Ovary (tissue), 9 donors: Measurements from ENCODE around the gene RBM5. TPM values are rescaled to one million over a fixed set of nuclear protein-coding genes. Genes with fewer than 3 reads are reported as not detected.

ENCODE experiments used
- DNase-seq, 5 donors: peaks; one replicate each; pipeline ENCODE4 v3.0.0-alpha.2; 2019 to 2020
- H3K27ac ChIP-seq, 2 donors: fragments of 200-600 bp; one replicate each; pipeline versions ENCODE4 v1.5.1 to v1.8.0; 2019 to 2022
- H3K27me3 ChIP-seq: fragments of 200-600 bp; one replicate; pipeline ENCODE4 v1.8.0; 2022
- H3K36me3 ChIP-seq: fragments of 200-600 bp; sonication (generic); one replicate; pipeline ENCODE4 v1.5.1; 2019
- H3K4me1 ChIP-seq: one replicate; pipeline ENCODE4 v1.8.1; 2013; ENCODE audit warnings: mild to moderate bottlenecking, moderate library complexity; ENCODE audit not compliant: insufficient read depth
- H3K4me3 ChIP-seq: fragments of 200-600 bp; sonication (generic); one replicate; pipeline ENCODE4 v1.5.1; 2017
- H3K9me3 ChIP-seq, 2 donors: fragments of 200-600 bp in 1 of 2; sonication (generic) in 1 of 2; one replicate each; pipeline versions ENCODE4 v1.5.1 to v1.8.1; 2013 to 2019; ENCODE audit warnings: mild to moderate bottlenecking in 1 of 2, moderate library complexity in 1 of 2
- EP300 ChIP-seq: sonication (generic); formaldehyde crosslinking; IDR thresholded peaks from one replicate; pipeline ENCODE4 v1.6.1; 2017; ENCODE audit warnings: antibody characterized with exemption
- POLR2A ChIP-seq: fragments of 450-650 bp; IDR thresholded peaks from one replicate; pipeline ENCODE4 v1.6.1; 2017; ENCODE audit warnings: antibody characterized with exemption, mild to moderate bottlenecking, moderate library complexity
- WGBS, 3 donors: extraction: QIAGEN DNeasy Blood & Tissue Kit in 1 of 3; methylation state at CpG; one replicate each; pipeline versions ENCODE4 v1.1.5 to v1.1.7; 2013 to 2017; 5-methylcytosine and 5-hydroxymethylcytosine counted together
- intact Hi-C, 4 donors: fragments of 100-400 bp; cut with DNase I; formaldehyde crosslinking; loops; one replicate each; pipeline versions ENCODE4 v1.11.0 to v1.15.1; 2022 to 2023
- polyA plus RNA-seq, 2 donors: library from polyadenylated mRNA; stranded (reverse); fragments of 200-250 nt in 1 of 2; fragments of 350-450 nt in 1 of 2; fragmentation: Illumina TruSeq in 1 of 2; extraction: RNeasy Lipid Tissue Mini Kit (QIAGEN cat#74804) in 1 of 2; gene quantifications; one replicate each; pipeline ENCODE4 v1.2.3, GENCODE V29; 2013 to 2014
- total RNA-seq, 7 donors: library from RNA; depleted of rRNA in 2 of 7; stranded (reverse); fragments of >200 nt in 2 of 7; fragmentation: NEBNext Ultra II Directional in 3 of 7; extraction: Animal tissue kit (Norgen Biotek cat#: 25700) in 3 of 7; gene quantifications; one replicate each; pipeline versions ENCODE4 v1.1.0 to v1.2.4, GENCODE V29; 2016 to 2023
- TF ChIP-seq, protein P1 (sequence below), 3 donors: fragments of 450-650 bp in 2 of 3; fragments of 200-600 bp in 1 of 3; IDR thresholded peaks; one replicate each; pipeline versions ENCODE4 v1.5.1 to v1.8.0; 2016 to 2022; ENCODE audit warnings: antibody characterized with exemption in 3 of 3, mild to moderate bottlenecking in 1 of 3
- donor health status: DM: no; HTN: no; CAD: no; lungs with moderate emphysema.
- donor health status: DM: no; HTN: no; CAD: no.
- donor health status: Bipolar disorder and iron deficiency.
- donor health status: DM: yes; HTN: yes; CAD: no.
- donor health status: DM: no; HTN: no; CAD: no.
- donor health status: DM: yes; HTN: yes; CAD: no.

The RBM5 gene
- total and polyA plus RNA-seq, 9 donors: 123 to 207 (median 165) TPM

- peaks cover 10% of the 10 kb centered on the region for H3K4me1 ChIP-seq
- peak in 1 of 5 donors; percentile 50 for DNase-seq
- H3K9me3 ChIP-seq: no peaks in the 10 kb centered on the region
- H3K27ac ChIP-seq: no peak overlapping the region
- no peaks in the 10 kb centered on the region for H3K27me3 ChIP-seq
- WGBS, 3 donors: 11 to 32% (median 12%) methylated on average over 12 of the region's 12 CpGs
- TF ChIP-seq EP300 (no peak), POLR2A (no peak)
- TF ChIP-seq, protein P1, sequence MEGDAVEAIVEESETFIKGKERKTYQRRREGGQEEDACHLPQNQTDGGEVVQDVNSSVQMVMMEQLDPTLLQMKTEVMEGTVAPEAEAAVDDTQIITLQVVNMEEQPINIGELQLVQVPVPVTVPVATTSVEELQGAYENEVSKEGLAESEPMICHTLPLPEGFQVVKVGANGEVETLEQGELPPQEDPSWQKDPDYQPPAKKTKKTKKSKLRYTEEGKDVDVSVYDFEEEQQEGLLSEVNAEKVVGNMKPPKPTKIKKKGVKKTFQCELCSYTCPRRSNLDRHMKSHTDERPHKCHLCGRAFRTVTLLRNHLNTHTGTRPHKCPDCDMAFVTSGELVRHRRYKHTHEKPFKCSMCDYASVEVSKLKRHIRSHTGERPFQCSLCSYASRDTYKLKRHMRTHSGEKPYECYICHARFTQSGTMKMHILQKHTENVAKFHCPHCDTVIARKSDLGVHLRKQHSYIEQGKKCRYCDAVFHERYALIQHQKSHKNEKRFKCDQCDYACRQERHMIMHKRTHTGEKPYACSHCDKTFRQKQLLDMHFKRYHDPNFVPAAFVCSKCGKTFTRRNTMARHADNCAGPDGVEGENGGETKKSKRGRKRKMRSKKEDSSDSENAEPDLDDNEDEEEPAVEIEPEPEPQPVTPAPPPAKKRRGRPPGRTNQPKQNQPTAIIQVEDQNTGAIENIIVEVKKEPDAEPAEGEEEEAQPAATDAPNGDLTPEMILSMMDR (IDR thresholded peaks at IDR 0.05): no peak
- intact Hi-C loops: loop anchor here in 1 of 4 donors (10.0 kb wide), 1 partner anchor 150 kb away; the partner anchor contains the start of gene LSMEM2
- H3K4me3 ChIP-seq: no peak overlapping the region
- H3K36me3 ChIP-seq: no peaks in the 10 kb centered on the region
Observed at GRCh38 chr3:50124800-50125178, 36.1 kb downstream of the RBM5 start.

DNA sequence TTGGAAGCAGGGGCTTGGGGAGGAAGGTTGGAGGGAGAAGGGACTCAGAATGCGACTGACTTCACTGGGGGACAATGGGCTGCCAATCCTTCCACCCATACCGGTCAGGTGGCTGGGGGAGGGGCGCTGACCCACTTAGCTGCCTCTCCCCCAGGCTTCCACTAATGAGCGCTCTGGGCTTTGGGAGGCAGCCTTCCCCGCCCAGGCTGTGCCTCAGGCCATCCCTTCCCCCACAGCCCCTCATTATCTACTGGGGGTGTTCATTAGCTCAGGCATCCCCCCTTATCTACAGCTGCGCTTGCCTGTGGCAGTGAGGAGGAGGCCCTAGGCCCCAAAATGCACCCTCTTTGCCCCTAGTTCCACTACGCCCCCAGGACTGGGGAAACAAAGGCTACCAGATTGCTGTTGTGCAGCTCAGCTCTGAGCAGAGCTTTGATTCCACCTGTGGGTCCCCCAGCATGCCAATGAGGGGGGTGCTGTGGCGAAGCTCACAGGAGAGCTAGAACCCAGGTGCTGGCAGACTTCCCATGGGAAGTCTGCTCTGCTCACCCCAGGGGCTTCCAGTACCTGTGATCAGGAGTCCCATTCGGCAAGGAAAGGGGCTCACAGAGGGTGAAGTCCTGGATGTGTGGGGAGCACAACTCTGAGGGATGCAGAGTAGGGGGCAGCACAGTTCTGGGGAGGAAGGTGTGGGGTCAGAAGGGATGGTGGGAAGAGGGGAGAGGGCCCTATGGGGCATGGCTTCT is 37.0 kb downstream of the RBM5 start:
- TF ChIP-seq EP300 (no peak), POLR2A (no peak)
- TF ChIP-seq, protein P1 (IDR thresholded peaks at IDR 0.05): no peak
- H3K9me3 ChIP-seq: no peaks in the 10 kb centered on the region
- intact Hi-C loops: loop anchor here in 1 of 4 donors (10.0 kb wide), 1 partner anchor 149 kb away; the partner anchor contains the start of gene LSMEM2
- H3K27me3 ChIP-seq: no peaks in the 10 kb centered on the region
- H3K4me3 ChIP-seq: no peak overlapping the region
- H3K36me3 ChIP-seq: no peaks in the 10 kb centered on the region
- WGBS, 3 donors: 38 to 52% (median 43%) methylated on average over 8 to 9 of the region's 9 CpGs
- peaks cover 10% of the 10 kb centered on the region for H3K4me1 ChIP-seq
- DNase-seq: peak in 1 of 5 donors; percentile 40
- H3K27ac ChIP-seq: no peak overlapping the region

DNA sequence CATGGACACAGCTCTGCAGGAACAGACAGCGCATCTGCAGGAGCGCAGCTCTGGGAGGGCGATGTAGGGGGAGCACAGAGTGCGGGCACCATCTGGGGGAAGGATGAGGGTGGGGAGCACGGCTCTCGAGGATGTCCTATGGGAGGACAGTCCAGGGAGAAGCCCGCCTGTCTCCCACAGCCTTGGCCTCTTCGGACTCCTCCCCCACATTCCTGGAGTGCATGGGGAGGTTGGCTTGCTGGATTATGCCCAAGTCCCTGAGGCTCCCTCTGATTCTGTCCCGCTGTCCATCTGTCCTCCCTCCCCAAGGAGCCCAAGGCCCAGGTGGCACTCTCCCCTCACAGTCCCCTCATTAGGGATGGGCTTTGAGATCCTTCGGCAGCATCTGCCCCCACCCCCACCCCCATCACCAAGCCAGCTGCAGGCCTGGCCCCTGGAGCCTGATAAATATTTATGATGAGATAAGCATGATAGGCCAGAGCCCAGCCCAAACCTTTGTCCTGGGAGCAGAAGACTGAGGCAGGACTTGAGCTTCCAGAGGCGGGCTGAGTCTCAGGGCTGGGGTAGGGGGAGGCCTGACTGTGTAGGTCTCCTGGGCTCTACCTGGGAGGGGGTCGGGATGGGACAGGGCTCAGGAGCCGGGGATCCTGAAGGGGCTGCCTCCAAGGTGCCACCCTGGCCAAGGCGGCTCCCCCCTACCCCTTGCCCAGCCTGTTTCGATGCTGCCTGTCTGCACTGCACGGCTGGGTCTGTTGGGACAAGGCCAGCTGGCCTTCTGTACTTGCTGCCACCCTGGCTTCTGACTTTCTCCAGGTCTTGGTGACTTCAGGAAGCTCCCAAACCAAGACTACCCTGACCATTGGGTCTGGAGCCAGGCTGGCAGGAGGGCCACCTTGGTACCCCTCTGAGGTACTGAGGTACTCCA is 37.8 kb downstream of the RBM5 start:
- 40 to 45% (median 41%) methylated on average over 16 of the region's 16 CpGs for WGBS, 3 donors
- DNase-seq: peak in 2 of 5 donors; percentile 35 to 55
- no peaks in the 10 kb centered on the region for H3K36me3 ChIP-seq
- peaks cover 10% of the 10 kb centered on the region for H3K4me1 ChIP-seq
- TF ChIP-seq, protein P1 (IDR thresholded peaks at IDR 0.05): no peak
- no peak for TF ChIP-seq EP300
- no peak for TF ChIP-seq POLR2A
- H3K4me3 ChIP-seq: no peak overlapping the region
- intact Hi-C loops: loop anchor here in 1 of 4 donors (10.0 kb wide), 1 partner anchor 148 kb away; the partner anchor contains the start of gene LSMEM2
- H3K27me3 ChIP-seq: no peaks in the 10 kb centered on the region
- H3K27ac ChIP-seq: no peak overlapping the region
- no peaks in the 10 kb centered on the region for H3K9me3 ChIP-seq

DNA sequence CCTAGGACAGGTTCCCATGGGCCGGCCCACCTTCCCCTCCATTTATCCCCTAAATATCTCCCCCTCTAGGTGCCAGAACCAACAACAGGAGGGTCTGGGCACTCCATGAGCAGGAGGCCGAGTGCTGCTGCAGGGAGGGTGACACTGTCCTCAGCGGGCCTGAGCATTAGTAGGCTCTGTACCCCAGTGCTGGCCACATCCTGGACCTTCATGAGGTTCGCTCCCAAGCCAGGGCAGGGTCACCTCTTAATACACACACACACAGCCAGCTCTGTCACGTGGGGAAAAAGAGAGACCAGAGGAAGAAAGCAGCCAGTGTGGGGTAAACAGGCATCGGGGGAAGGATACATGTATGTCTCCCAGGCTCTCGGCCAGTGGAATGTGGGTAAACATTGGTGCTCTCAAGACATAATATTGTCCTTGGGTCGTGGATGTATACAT is 38.6 kb downstream of the RBM5 start:
- Histone ChIP-seq H3K4me3 (no peak overlapping the region), H3K4me1 (peaks cover 10% of the 10 kb centered on the region), H3K27ac (no peak overlapping the region), H3K27me3 (no peaks in the 10 kb centered on the region), H3K9me3 (no peaks in the 10 kb centered on the region), H3K36me3 (no peaks in the 10 kb centered on the region)
- TF ChIP-seq, protein P1 (IDR thresholded peaks at IDR 0.05): no peak
- TF ChIP-seq EP300 (no peak), POLR2A (no peak)
- WGBS, 3 donors: 65 to 75% (median 70%) methylated on average over 8 of the region's 8 CpGs
- intact Hi-C loops: loop anchor here in 1 of 4 donors (10.0 kb wide), 1 partner anchor 148 kb away; the partner anchor contains the start of gene LSMEM2
- DNase-seq: no peak
